Neuronal stem cell (in vitro differentiated cells): Measurements from ENCODE around the gene CLCA2.

Experiments used
- DNase-seq: peaks from one replicate; pipeline ENCODE4 v3.0.0-alpha.2; 2013; ENCODE audit warnings: low spot score
- H2AFZ ChIP-seq: one replicate; pipeline ENCODE4 v1.6.1; 2013; ENCODE audit warnings: mild to moderate bottlenecking, low read length, inconsistent platforms
- H2AK5ac ChIP-seq: 2 replicates; pipeline ENCODE4 v1.6.1; 2013; ENCODE audit warnings: low read depth, mild to moderate bottlenecking, inconsistent platforms, low read length, moderate library complexity, mixed read lengths
- H2BK120ac ChIP-seq: 2 replicates; pipeline ENCODE4 v1.6.1; 2013; ENCODE audit warnings: low read depth, mild to moderate bottlenecking, inconsistent platforms, low read length, moderate library complexity, mixed read lengths
- H2BK12ac ChIP-seq: one replicate; pipeline ENCODE4 v1.6.1; 2013; ENCODE audit warnings: low read length, inconsistent platforms
- H2BK15ac ChIP-seq: 2 replicates; pipeline ENCODE4 v1.6.1; 2013; ENCODE audit warnings: mild to moderate bottlenecking, low read length, inconsistent platforms, mixed read lengths
- H2BK5ac ChIP-seq: one replicate; pipeline ENCODE4 v1.6.1; 2013; ENCODE audit warnings: inconsistent platforms, mild to moderate bottlenecking, low read length, moderate library complexity
- H3K14ac ChIP-seq: one replicate; pipeline ENCODE4 v1.6.1; 2013; ENCODE audit warnings: low read length, inconsistent platforms
- H3K18ac ChIP-seq: 2 replicates; pipeline ENCODE4 v1.6.1; 2013; ENCODE audit warnings: low read length, inconsistent platforms
- H3K23ac ChIP-seq: 2 replicates; pipeline ENCODE4 v1.6.1; 2013; ENCODE audit warnings: low read depth, mild to moderate bottlenecking, mixed read lengths, low read length, inconsistent platforms; ENCODE audit not compliant: poor library complexity
- H3K27ac ChIP-seq: replicated peaks from 3 replicates; pipeline ENCODE4 v1.5.1; 2013; ENCODE audit warnings: low read length, inconsistent platforms
- H3K27me3 ChIP-seq, 3 experiments: 2 replicates each; pipeline ENCODE4 v1.6.1; 2013; ENCODE audit warnings: low read length in 3 of 3, mild to moderate bottlenecking in 2 of 3, inconsistent platforms in 1 of 3, low read depth in 1 of 3, mixed read lengths in 1 of 3, moderate library complexity in 1 of 3; ENCODE audit not compliant: control insufficient read depth in 3 of 3, insufficient read depth in 3 of 3
- H3K36me3 ChIP-seq, 2 donors: replicated peaks in 1 of 2; 2 replicates each; pipeline ENCODE4 v1.6.1; 2013; ENCODE audit warnings: low read length in 2 of 2; ENCODE audit not compliant: control insufficient read depth in 2 of 2, insufficient read depth in 2 of 2
- H3K4ac ChIP-seq: 2 replicates; pipeline ENCODE4 v1.6.1; 2013; ENCODE audit warnings: inconsistent platforms, mild to moderate bottlenecking, low read length, moderate library complexity
- H3K4me1 ChIP-seq, 2 donors: 1 replicate in 1 of 2; 2 replicates in 1 of 2; pipeline ENCODE4 v1.6.1; 2013; ENCODE audit warnings: low read length in 2 of 2, low read depth in 1 of 2; ENCODE audit not compliant: control insufficient read depth in 2 of 2, insufficient read depth in 1 of 2
- H3K4me2 ChIP-seq: one replicate; pipeline ENCODE4 v1.6.1; 2013; ENCODE audit warnings: mild to moderate bottlenecking, low read length, inconsistent platforms; ENCODE audit not compliant: insufficient read depth, poor library complexity, severe bottlenecking
- H3K4me3 ChIP-seq, 2 donors: 2 replicates each; pipeline ENCODE4 v1.5.1; 2013; ENCODE audit warnings: low read length in 2 of 2, mild to moderate bottlenecking in 2 of 2, inconsistent platforms in 1 of 2, moderate library complexity in 1 of 2
- H3K79me1 ChIP-seq: one replicate; pipeline ENCODE4 v1.6.1; 2013; ENCODE audit warnings: low read depth, mild to moderate bottlenecking, inconsistent platforms, low read length, moderate library complexity
- H3K9ac ChIP-seq: one replicate; pipeline ENCODE4 v1.6.1; 2013; ENCODE audit warnings: mild to moderate bottlenecking, low read depth, low read length, inconsistent platforms; ENCODE audit not compliant: poor library complexity
- H3K9me3 ChIP-seq, 2 donors: replicated peaks in 1 of 2; 2 replicates each; pipeline versions ENCODE3 to v1.6.1; 2013; ENCODE audit warnings: low read length in 2 of 2, mild to moderate bottlenecking in 2 of 2, inconsistent platforms in 1 of 2, low read depth in 1 of 2, mixed read lengths in 1 of 2, moderate library complexity in 1 of 2; ENCODE audit not compliant: control insufficient read depth in 2 of 2, insufficient read depth in 1 of 2
- H4K8ac ChIP-seq: one replicate; pipeline ENCODE4 v1.6.1; 2013; ENCODE audit warnings: low read depth, mild to moderate bottlenecking, inconsistent platforms, low read length, moderate library complexity
- H4K91ac ChIP-seq: one replicate; pipeline ENCODE4 v1.6.1; 2013; ENCODE audit warnings: low read length, low read depth, mild to moderate bottlenecking, inconsistent platforms; ENCODE audit not compliant: poor library complexity
- WGBS, 2 donors: extraction: QIAGEN DNeasy Blood & Tissue Kit; methylation state at CpG; one replicate each; pipeline ENCODE4 v1.1.7; 2013; ENCODE audit warnings: missing lambda C conversion rate in 2 of 2, mixed read lengths in 1 of 2; ENCODE audit not compliant: insufficient read length in 2 of 2, insufficient replicate concordance in 1 of 2; ENCODE audit errors: extremely low coverage in 2 of 2; 5-methylcytosine and 5-hydroxymethylcytosine counted together

CLCA2 gene

GRCh38 chr1:86380257-86380861 is 43.6 kb upstream of the CLCA2 start:
- Histone ChIP-seq H3K4me3 (no peak overlapping the region), H3K36me3 (peaks cover 0 to 7% of the 10 kb centered on the region in 2 donors), H2BK120ac (no peak overlapping the region), H2BK15ac (no peak overlapping the region), H3K4me1 (no peaks in the 10 kb centered on the region), H2BK5ac (no peak overlapping the region), H3K14ac (no peak overlapping the region), H2AK5ac (no peak overlapping the region), H3K27me3 (no peaks in the 10 kb centered on the region), H2BK12ac (no peak overlapping the region), H3K4me2 (no peak overlapping the region), H3K9ac (no peak overlapping the region), H4K8ac (no peak overlapping the region), H3K79me1 (no peaks in the 10 kb centered on the region), H3K27ac (no peak overlapping the region), H2AFZ (no peak overlapping the region), H3K4ac (no peak overlapping the region), H3K18ac (no peak overlapping the region), H3K23ac (no peak overlapping the region), H3K9me3 (peaks cover 5 to 14% of the 10 kb centered on the region in 2 donors), H4K91ac (no peak overlapping the region)
- DNase-seq = peak; percentile 45
- WGBS, 2 donors = no CpG with 5 or more reads among the region's 4 CpGs

GRCh38 chr1:86381223-86381622 is 42.7 kb upstream of the CLCA2 start:
- no peak overlapping the region for H3K4me3 ChIP-seq

GRCh38 chr1:86382878-86383277 is 41.1 kb upstream of the CLCA2 start:
- no peak overlapping the region for H2BK120ac ChIP-seq
- no peak for DNase-seq

More at GRCh38 chr1:86381223-86381622, 42.7 kb upstream of the CLCA2 start:
- no peak overlapping the region for H3K14ac ChIP-seq
- no peak overlapping the region for H3K18ac ChIP-seq
- no peak for DNase-seq
- H3K9ac ChIP-seq = no peak overlapping the region
- no peaks in the 10 kb centered on the region for H3K4me1 ChIP-seq
- H3K9me3 ChIP-seq = peaks cover 5 to 14% of the 10 kb centered on the region in 2 donors
- H3K4ac ChIP-seq = no peak overlapping the region
- H2BK15ac ChIP-seq = no peak overlapping the region
- no peak overlapping the region for H3K27ac ChIP-seq
- H2BK5ac ChIP-seq = no peak overlapping the region
- H4K91ac ChIP-seq = no peak overlapping the region
- H2BK120ac ChIP-seq = no peak overlapping the region
- H2AFZ ChIP-seq = no peak overlapping the region
- no peak overlapping the region for H3K23ac ChIP-seq
- no peaks in the 10 kb centered on the region for H3K36me3 ChIP-seq
- no peaks in the 10 kb centered on the region for H3K79me1 ChIP-seq
- H2BK12ac ChIP-seq = no peak overlapping the region
- H4K8ac ChIP-seq = no peak overlapping the region
- H2AK5ac ChIP-seq = no peak overlapping the region
- no CpG with 5 or more reads among the region's 4 CpGs for WGBS, 2 donors
- H3K4me2 ChIP-seq = no peak overlapping the region
- H3K27me3 ChIP-seq = no peaks in the 10 kb centered on the region

GRCh38 chr1:86387916-86388627 is 35.9 kb upstream of the CLCA2 start:
- no peaks in the 10 kb centered on the region for H3K36me3 ChIP-seq
- no peak overlapping the region for H2BK15ac ChIP-seq
- H3K4me3 ChIP-seq = no peak overlapping the region
- H2BK120ac ChIP-seq = no peak overlapping the region
- no peaks in the 10 kb centered on the region for H3K9me3 ChIP-seq
- H3K4me1 ChIP-seq = no peaks in the 10 kb centered on the region
- no peaks in the 10 kb centered on the region for H3K79me1 ChIP-seq
- WGBS, 2 donors = no CpG with 5 or more reads among the region's 3 CpGs
- H2BK12ac ChIP-seq = no peak overlapping the region
- H2BK5ac ChIP-seq = no peak overlapping the region
- H3K9ac ChIP-seq = no peak overlapping the region
- H2AK5ac ChIP-seq = no peak overlapping the region
- H4K8ac ChIP-seq = no peak overlapping the region
- no peak for DNase-seq
- H3K4me2 ChIP-seq = no peak overlapping the region
- no peak overlapping the region for H3K4ac ChIP-seq
- no peaks in the 10 kb centered on the region for H3K27me3 ChIP-seq
- no peak overlapping the region for H3K27ac ChIP-seq
- H3K23ac ChIP-seq = no peak overlapping the region
- no peak overlapping the region for H4K91ac ChIP-seq
- no peak overlapping the region for H3K18ac ChIP-seq
- H3K14ac ChIP-seq = no peak overlapping the region
- H2AFZ ChIP-seq = no peak overlapping the region

More at GRCh38 chr1:86382878-86383277, 41.1 kb upstream of the CLCA2 start:
- Histone ChIP-seq H3K18ac (no peak overlapping the region), H3K9ac (no peak overlapping the region), H3K4me1 (no peaks in the 10 kb centered on the region), H2BK12ac (no peak overlapping the region), H3K23ac (no peak overlapping the region), H2AFZ (no peak overlapping the region), H3K4ac (no peak overlapping the region), H2BK15ac (no peak overlapping the region), H3K27me3 (no peaks in the 10 kb centered on the region), H3K36me3 (no peaks in the 10 kb centered on the region), H4K8ac (no peak overlapping the region), H2BK5ac (no peak overlapping the region), H2AK5ac (no peak overlapping the region), H3K9me3 (no peaks in the 10 kb centered on the region), H3K27ac (no peak overlapping the region), H4K91ac (no peak overlapping the region), H3K79me1 (no peaks in the 10 kb centered on the region), H3K4me2 (no peak overlapping the region), H3K14ac (no peak overlapping the region), H3K4me3 (no peak overlapping the region)
- WGBS, 2 donors = no CpG with 5 or more reads among the region's 1 CpG
